ENCODE results near the gene FGD3.

DNA sequence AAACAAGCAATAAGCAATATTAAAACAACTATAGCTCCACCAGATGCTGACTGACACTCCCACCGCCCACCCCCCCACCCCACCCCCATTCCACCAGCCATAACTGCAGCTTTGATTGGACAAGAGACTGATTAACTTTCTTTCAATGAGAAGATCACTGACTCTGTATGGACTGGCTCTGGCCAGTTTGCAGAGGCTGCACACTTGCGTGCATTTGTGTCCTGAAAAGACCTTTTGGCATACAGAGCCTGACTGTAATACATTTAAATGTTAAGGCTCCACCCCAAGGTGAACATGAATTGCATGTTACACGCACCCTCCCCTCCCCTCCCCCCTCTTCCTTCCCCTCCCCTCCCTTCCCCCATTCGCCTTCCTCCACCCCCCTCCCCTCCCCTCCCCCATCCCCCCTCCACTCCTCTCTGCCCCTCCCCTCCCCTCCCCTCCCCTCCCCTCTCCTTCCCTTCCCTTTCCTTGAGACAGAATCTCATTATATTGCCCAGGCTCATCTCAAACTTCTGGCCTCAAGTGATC, 31.1 kb downstream of the FGD3 start:
- no peak for TF ChIP-seq EP300 (IDR thresholded peaks at IDR 0.05)
- TF ChIP-seq, protein P1, sequence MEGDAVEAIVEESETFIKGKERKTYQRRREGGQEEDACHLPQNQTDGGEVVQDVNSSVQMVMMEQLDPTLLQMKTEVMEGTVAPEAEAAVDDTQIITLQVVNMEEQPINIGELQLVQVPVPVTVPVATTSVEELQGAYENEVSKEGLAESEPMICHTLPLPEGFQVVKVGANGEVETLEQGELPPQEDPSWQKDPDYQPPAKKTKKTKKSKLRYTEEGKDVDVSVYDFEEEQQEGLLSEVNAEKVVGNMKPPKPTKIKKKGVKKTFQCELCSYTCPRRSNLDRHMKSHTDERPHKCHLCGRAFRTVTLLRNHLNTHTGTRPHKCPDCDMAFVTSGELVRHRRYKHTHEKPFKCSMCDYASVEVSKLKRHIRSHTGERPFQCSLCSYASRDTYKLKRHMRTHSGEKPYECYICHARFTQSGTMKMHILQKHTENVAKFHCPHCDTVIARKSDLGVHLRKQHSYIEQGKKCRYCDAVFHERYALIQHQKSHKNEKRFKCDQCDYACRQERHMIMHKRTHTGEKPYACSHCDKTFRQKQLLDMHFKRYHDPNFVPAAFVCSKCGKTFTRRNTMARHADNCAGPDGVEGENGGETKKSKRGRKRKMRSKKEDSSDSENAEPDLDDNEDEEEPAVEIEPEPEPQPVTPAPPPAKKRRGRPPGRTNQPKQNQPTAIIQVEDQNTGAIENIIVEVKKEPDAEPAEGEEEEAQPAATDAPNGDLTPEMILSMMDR (IDR thresholded peaks at IDR 0.05) = no peak

Measured in upper lobe of left lung (tissue), 4 donors.